Endothelial cell of umbilical vein (primary cell): ENCODE data around the gene ARHGAP18. TPM values are rescaled to one million over a fixed set of nuclear protein-coding genes. Genes with fewer than 3 reads are reported as not detected.
A peak's percentile ranks its signal among the peaks of the same experiment; 100 is the strongest.

Experiments
- BruUV-seq: library from RNA; stranded (reverse); fragments of 400-500 nt; replicated peaks from 2 replicates; lab custom pipeline; 2021; lab: Mats Ljungman, UMichigan
- CTCF ChIA-PET: fragments of 300-600, 350-600 bp; sonication (Branson Sonifier 250); formaldehyde crosslinking; loops from one replicate; lab custom pipeline; 2021; ENCODE audit warnings: antibody characterized with exemption, inconsistent platforms; lab: Charles Lee
- POLR2A ChIA-PET: fragments of 300-600, 350-600 bp; sonication (Branson Sonifier 250); formaldehyde crosslinking; loops from one replicate; lab custom pipeline; 2021; ENCODE audit warnings: antibody characterized with exemption, inconsistent platforms; lab: Charles Lee
- DNase-seq: peaks from one replicate; pipeline ENCODE4 v3.0.0-alpha.2; 2011; ENCODE audit warnings: low read depth, low spot score
- FAIRE-seq: peaks from 2 replicates; lab custom pipeline; 2011; peaks lifted over from hg19 to GRCh38; lab: Jason Lieb, UNC
- H2AFZ ChIP-seq: 2 replicates; pipeline ENCODE4 v1.6.0; 2012; ENCODE audit warnings: low read depth, low read length, control low read depth, inconsistent platforms
- H3K27ac ChIP-seq: 2 replicates; pipeline ENCODE4 v1.5.1; 2011; ENCODE audit warnings: low read depth, mild to moderate bottlenecking, control low read depth, low read length, moderate library complexity; ENCODE audit not compliant: insufficient read depth
- H3K27me3 ChIP-seq, 2 experiments: 2 replicates each; pipeline versions ENCODE4 v1.6.0 to v1.6.1; 2011; ENCODE audit warnings: low read length in 2 of 2, mixed read lengths in 1 of 2; ENCODE audit not compliant: control insufficient read depth in 2 of 2, insufficient read depth in 2 of 2
- H3K36me3 ChIP-seq, 2 experiments: 2 replicates in 1 of 2; 3 replicates in 1 of 2; pipeline ENCODE4 v1.5.1; 2011; ENCODE audit warnings: low read length in 2 of 2, mild to moderate bottlenecking in 1 of 2, moderate library complexity in 1 of 2; ENCODE audit not compliant: control insufficient read depth in 2 of 2, insufficient read depth in 2 of 2; ENCODE audit errors: extremely low read depth in 1 of 2
- H3K4me1 ChIP-seq: 3 replicates; pipeline ENCODE4 v1.5.1; 2011; ENCODE audit warnings: mild to moderate bottlenecking, low read length; ENCODE audit not compliant: control insufficient read depth, insufficient read depth; ENCODE audit errors: extremely low read depth
- H3K4me2 ChIP-seq: 2 replicates; pipeline ENCODE4 v1.6.1; 2011; ENCODE audit warnings: low read length, control low read depth, mixed read lengths; ENCODE audit not compliant: insufficient read depth
- H3K4me3 ChIP-seq, 3 experiments: fragments of 200-600 bp in 1 of 3; sonication (generic), shearing (Covaris generic) in 1 of 3; replicated peaks in 1 of 3; 2 replicates each; pipeline ENCODE4 v1.5.1; 2011 to 2016; ENCODE audit warnings: control low read depth in 3 of 3, low read length in 3 of 3, mild to moderate bottlenecking in 2 of 3, inconsistent platforms in 1 of 3, low read depth in 1 of 3, moderate library complexity in 1 of 3; ENCODE audit not compliant: insufficient read depth in 1 of 3
- H3K79me2 ChIP-seq: 2 replicates; pipeline ENCODE4 v1.6.0; 2012; ENCODE audit warnings: low read length, inconsistent platforms; ENCODE audit not compliant: control insufficient read depth, insufficient read depth
- H3K9ac ChIP-seq: replicated peaks from 2 replicates; pipeline ENCODE3; 2011; ENCODE audit warnings: low read length, control low read depth; ENCODE audit not compliant: insufficient read depth; ENCODE audit errors: extremely low read depth
- H3K9me1 ChIP-seq: replicated peaks from 3 replicates; pipeline ENCODE4 v1.6.0; 2011; ENCODE audit warnings: mild to moderate bottlenecking, low read length; ENCODE audit not compliant: control insufficient read depth, insufficient read depth; ENCODE audit errors: extremely low read depth
- H3K9me3 ChIP-seq: replicated peaks from 2 replicates; pipeline ENCODE4 v1.5.1; 2012; ENCODE audit warnings: low read length, inconsistent platforms; ENCODE audit not compliant: control insufficient read depth, insufficient read depth
- H4K20me1 ChIP-seq: replicated peaks from 2 replicates; pipeline ENCODE3; 2011; ENCODE audit warnings: mild to moderate bottlenecking, low read length; ENCODE audit not compliant: control insufficient read depth, insufficient read depth; ENCODE audit errors: extremely low read depth
- CTCF ChIP-seq, 2 donors: IDR thresholded peaks; 1 replicate in 1 of 2; 2 replicates in 1 of 2; pipeline ENCODE4 v1.5.1; 2011; ENCODE audit warnings: low read length in 2 of 2, mild to moderate bottlenecking in 2 of 2, moderate library complexity in 2 of 2, control low read depth in 1 of 2, inconsistent platforms in 1 of 2, low read depth in 1 of 2; ENCODE audit not compliant: insufficient read depth in 1 of 2; ENCODE audit errors: extremely low read depth in 1 of 2
- EZH2 ChIP-seq: IDR thresholded peaks from 2 replicates; pipeline ENCODE4 v1.6.1; 2012; ENCODE audit warnings: borderline replicate concordance, low read depth, mild to moderate bottlenecking, moderate library complexity, low read length, inconsistent platforms; ENCODE audit not compliant: severe bottlenecking
- FOS ChIP-seq: IDR thresholded peaks from 2 replicates; pipeline ENCODE4 v1.6.1; 2011; ENCODE audit warnings: mild to moderate bottlenecking, low read length, moderate library complexity, borderline replicate concordance; ENCODE audit not compliant: insufficient read depth
- GATA2 ChIP-seq: IDR thresholded peaks from 2 replicates; pipeline ENCODE4 v1.7.0; 2011; ENCODE audit warnings: low read depth, mild to moderate bottlenecking, moderate library complexity, mixed read lengths, low read length; ENCODE audit not compliant: insufficient read length, insufficient read depth
- JUN ChIP-seq: IDR thresholded peaks from 2 replicates; pipeline ENCODE4 v1.6.1; 2011; ENCODE audit warnings: borderline replicate concordance, low read depth; ENCODE audit not compliant: insufficient read length, insufficient read depth
- MAX ChIP-seq: IDR thresholded peaks from 2 replicates; pipeline ENCODE4 v1.6.1; 2011; ENCODE audit not compliant: insufficient read depth, insufficient read length
- MYC ChIP-seq: IDR thresholded peaks from one replicate; pipeline ENCODE4 v1.6.1; 2011; ENCODE audit warnings: mild to moderate bottlenecking, low read depth, low read length
- POLR2A ChIP-seq: IDR thresholded peaks from 2 replicates; pipeline ENCODE4 v1.6.1; 2012; ENCODE audit warnings: low read depth, mild to moderate bottlenecking, control low read depth, low read length
- POLR2AphosphoS5 ChIP-seq: IDR thresholded peaks from 2 replicates; pipeline ENCODE4 v1.6.1; 2012; ENCODE audit warnings: low read depth, mild to moderate bottlenecking, control low read depth, low read length, moderate library complexity; ENCODE audit not compliant: insufficient read depth
- dilution Hi-C: fragments of 300-500 bp; cut with MboI; formaldehyde crosslinking; loops from one replicate; pipeline ENCODE4 v1.15.0; 2019; ENCODE audit warnings: low sequenced_read_pairs; ENCODE audit not compliant: extremely low pct_ligation_motif_present
- intact Hi-C: fragments of 100-400 bp; cut with micrococcal nuclease; formaldehyde crosslinking; loops from one replicate; pipeline ENCODE4 v1.10.0; 2022
- polyA plus RNA-seq, 4 experiments: library from polyadenylated mRNA; depleted of rRNA in 3 of 4; stranded (reverse) in 3 of 4; unstranded in 1 of 4; fragments of >200 nt; gene quantifications; 2 replicates each; pipeline versions ENCODE4 v1.2.1 to v1.2.3, GENCODE V29; 2011 to 2012; ENCODE audit warnings: missing spikeins in 1 of 4
- total RNA-seq: library from RNA; stranded (reverse); gene quantifications from 2 replicates; pipeline ENCODE4 v1.2.3, GENCODE V29; 2021

The ARHGAP18 gene
- total and polyA plus RNA-seq, 2 donors (not counting 3 experiments of a cell fraction or from before 2014, with no cell fraction given) = 13.1 to 86.1 TPM

- no peak overlapping the region for H3K27ac ChIP-seq
- H3K4me1 ChIP-seq = peaks cover 26% of the 10 kb centered on the region
- peak; percentile 33 for FAIRE-seq
- CTCF ChIA-PET = interaction anchor here (0.7 to 4.2 kb wide), 15 partner anchors 10 to 277 kb away, joined by 3 to 29 read pairs (median 5); partner anchors contain the start of gene ARHGAP18
- intact Hi-C loops (loop anchor here (2.0 kb wide), 1 partner anchor 254 kb away; no protein-coding TSS in a partner anchor), dilution Hi-C loops (no loop called here)
- H3K36me3 ChIP-seq = no peaks in the 10 kb centered on the region
- H3K9ac ChIP-seq = no peak overlapping the region
- peak; percentile 75 for DNase-seq
- no peaks in the 10 kb centered on the region for H3K9me1 ChIP-seq
- H3K79me2 ChIP-seq = no peaks in the 10 kb centered on the region
- peak; percentile 77 for TF ChIP-seq FOS
- no peak for TF ChIP-seq MYC
- TF ChIP-seq POLR2A = no peak
- TF ChIP-seq POLR2AphosphoS5 = no peak
- TF ChIP-seq GATA2 = no peak
- TF ChIP-seq JUN = peak; percentile 64
- no peak for TF ChIP-seq EZH2
- TF ChIP-seq MAX = no peak
- no peak for TF ChIP-seq CTCF (IDR thresholded peaks at IDR 0.05; ENCODE audit: extremely low read depth in 1 of 2, insufficient read depth in 1 of 2, low read depth in 1 of 2, low read length in 2 of 2)
- no peaks in the 10 kb centered on the region for H3K9me3 ChIP-seq
- H3K4me3 ChIP-seq = no peak overlapping the region
- BruUV-seq = no TSS peak
- no peaks in the 10 kb centered on the region for H3K27me3 ChIP-seq
- no peaks in the 10 kb centered on the region for H4K20me1 ChIP-seq
- peak overlapping the region; percentile 50 for H2AFZ ChIP-seq
- POLR2A ChIA-PET = interaction anchor here (0.6 to 1.0 kb wide), 2 partner anchors 35 to 121 kb away, joined by 4 to 6 read pairs; partner anchors contain the start of gene ARHGAP18
- peak overlapping the region; percentile 12 for H3K4me2 ChIP-seq
Observed at GRCh38 chr6:129744201-129744879, 34.4 kb upstream of the ARHGAP18 start.
